ENCODE data around the gene ZNF444.

DNA sequence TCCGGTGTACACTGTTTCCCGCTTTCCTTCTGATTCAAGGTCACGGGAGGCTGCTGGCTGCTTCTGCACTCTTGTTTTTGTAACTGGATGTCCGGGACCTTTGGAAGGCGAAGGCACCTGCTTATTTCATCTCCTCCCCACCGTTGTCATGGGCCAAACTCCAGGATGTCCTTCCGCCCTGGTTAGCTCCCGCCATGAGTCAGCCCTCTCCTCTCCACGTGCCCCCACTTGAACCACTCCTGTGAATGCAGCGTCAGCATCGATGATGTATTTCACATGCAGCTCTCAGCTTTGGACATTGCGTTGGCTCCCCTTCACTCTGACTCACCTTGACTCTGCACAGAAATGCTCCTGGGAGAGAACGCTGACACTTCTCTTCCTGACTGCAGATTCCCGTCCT lies 29.2 kb downstream of the ZNF444 start:
- TF ChIP-seq, protein P1, sequence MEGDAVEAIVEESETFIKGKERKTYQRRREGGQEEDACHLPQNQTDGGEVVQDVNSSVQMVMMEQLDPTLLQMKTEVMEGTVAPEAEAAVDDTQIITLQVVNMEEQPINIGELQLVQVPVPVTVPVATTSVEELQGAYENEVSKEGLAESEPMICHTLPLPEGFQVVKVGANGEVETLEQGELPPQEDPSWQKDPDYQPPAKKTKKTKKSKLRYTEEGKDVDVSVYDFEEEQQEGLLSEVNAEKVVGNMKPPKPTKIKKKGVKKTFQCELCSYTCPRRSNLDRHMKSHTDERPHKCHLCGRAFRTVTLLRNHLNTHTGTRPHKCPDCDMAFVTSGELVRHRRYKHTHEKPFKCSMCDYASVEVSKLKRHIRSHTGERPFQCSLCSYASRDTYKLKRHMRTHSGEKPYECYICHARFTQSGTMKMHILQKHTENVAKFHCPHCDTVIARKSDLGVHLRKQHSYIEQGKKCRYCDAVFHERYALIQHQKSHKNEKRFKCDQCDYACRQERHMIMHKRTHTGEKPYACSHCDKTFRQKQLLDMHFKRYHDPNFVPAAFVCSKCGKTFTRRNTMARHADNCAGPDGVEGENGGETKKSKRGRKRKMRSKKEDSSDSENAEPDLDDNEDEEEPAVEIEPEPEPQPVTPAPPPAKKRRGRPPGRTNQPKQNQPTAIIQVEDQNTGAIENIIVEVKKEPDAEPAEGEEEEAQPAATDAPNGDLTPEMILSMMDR (IDR thresholded peaks at IDR 0.05), result no peak
- no peak for TF ChIP-seq POLR2A (IDR thresholded peaks at IDR 0.05)
- no peak for TF ChIP-seq POLR2AphosphoS5 (IDR thresholded peaks at IDR 0.05)

Measured in prostate gland (tissue), 2 donors.